B cell (primary cell): Measurements from ENCODE around the gene TTC39B.
"Not testable (repeated sequence)": the region's sequence is repeated elsewhere in the genome, so short reads cannot be mapped to it uniquely, and the experiment has no call there.

Source experiments
- CTCF ChIP-seq: fragments of 200-600 bp; IDR thresholded peaks from one replicate; pipeline ENCODE4 v1.8.0; 2022; ENCODE audit warnings: antibody characterized with exemption, mild to moderate bottlenecking
- EZH2 ChIP-seq: IDR thresholded peaks from 2 replicates; pipeline ENCODE4 v1.6.1; 2012; ENCODE audit warnings: borderline replicate concordance, low read depth, mild to moderate bottlenecking, moderate library complexity, low read length; ENCODE audit not compliant: insufficient read depth, poor library complexity, severe bottlenecking

DNA sequence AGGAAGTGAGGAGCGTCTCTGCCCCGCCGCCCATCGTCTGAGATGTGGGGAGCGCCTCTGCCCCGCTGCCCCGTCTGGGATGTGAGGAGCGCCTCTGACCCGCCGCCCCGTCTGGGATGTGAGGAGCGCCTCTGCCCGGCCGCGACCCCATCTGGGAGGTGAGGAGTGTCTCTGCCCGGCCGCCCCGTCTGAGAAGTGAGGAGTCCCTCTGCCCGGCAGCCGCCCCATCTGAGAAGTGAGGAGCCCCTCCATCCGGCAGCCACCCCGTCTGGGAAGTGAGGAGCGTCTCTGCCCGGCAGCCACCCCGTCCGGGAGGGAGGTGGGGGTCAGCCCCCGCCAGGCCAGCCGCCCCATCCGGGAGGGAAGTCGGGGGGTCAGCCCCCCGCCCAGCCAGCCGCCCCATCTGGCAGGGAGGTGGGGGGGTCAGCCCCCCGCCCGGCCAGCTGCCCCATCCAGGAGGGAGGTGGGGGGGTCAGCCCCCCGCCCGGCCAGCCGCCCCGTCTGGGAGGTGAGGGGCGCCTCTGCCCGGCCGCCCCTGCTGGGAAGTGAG, 73.0 kb downstream of the TTC39B start:
- not testable (repeated sequence) for TF ChIP-seq EZH2, CTCF
